AG04449 (cell line): Measurements from ENCODE around the gene GPR21.

ENCODE experiments used
- CTCF ChIA-PET: fragments of 350-600 bp; formaldehyde crosslinking; extraction: SDS; loops from one replicate; lab custom pipeline; 2021; ENCODE audit warnings: antibody characterized with exemption; lab: Yijun Ruan, JAX
- POLR2A ChIA-PET: fragments of 400-600, 350-600 bp; formaldehyde crosslinking; extraction: SDS; loops from one replicate; lab custom pipeline; 2020; ENCODE audit warnings: antibody characterized with exemption, inconsistent platforms; lab: Yijun Ruan, JAX
- DNase-seq: peaks from one replicate; pipeline ENCODE4 v3.0.0-alpha.2; 2010; ENCODE audit warnings: low read depth, low spot score
- H3K4me3 ChIP-seq: 2 replicates; pipeline ENCODE4 v1.5.1; 2011; ENCODE audit warnings: low read depth, mild to moderate bottlenecking, control low read depth, low read length
- CTCF ChIP-seq: IDR thresholded peaks from one replicate; pipeline ENCODE4 v1.5.1; 2011; ENCODE audit warnings: mild to moderate bottlenecking, moderate library complexity, low read length, control low read depth, inconsistent platforms; ENCODE audit not compliant: insufficient read depth; ENCODE audit errors: missing control alignments

The GPR21 gene

GRCh38 chr9:123007269-123007668, 26.2 kb upstream of the GPR21 start:
- no peak for DNase-seq
- no peak for TF ChIP-seq CTCF
- no peak overlapping the region for H3K4me3 ChIP-seq
- POLR2A ChIA-PET, result no interaction called here
- CTCF ChIA-PET, result no interaction called here

- ChIA-PET POLR2A (no interaction called here), CTCF (interaction anchor here (1.3 kb wide), 1 partner anchor 18 kb away, joined by 7 read pairs; no protein-coding TSS in a partner anchor)
- DNase-seq, result no peak
- no peak overlapping the region for H3K4me3 ChIP-seq
- TF ChIP-seq CTCF, result no peak
Observed at GRCh38 chr9:123008909-123009308, 24.6 kb upstream of the GPR21 start.

- DNase-seq, result no peak
- CTCF ChIA-PET, result interaction anchor here (1.4 kb wide), 1 partner anchor 11 kb away, joined by 3 read pairs; no protein-coding TSS in a partner anchor
- no peak overlapping the region for H3K4me3 ChIP-seq
- POLR2A ChIA-PET, result no interaction called here
- no peak for TF ChIP-seq CTCF
Observed at GRCh38 chr9:123011380-123011779, 22.1 kb upstream of the GPR21 start.

GRCh38 chr9:123011878-123012528, 21.5 kb upstream of the GPR21 start:
- POLR2A ChIA-PET, result no interaction called here
- no peak for TF ChIP-seq CTCF
- CTCF ChIA-PET, result interaction anchor here (1.4 kb wide), 1 partner anchor 10 kb away, joined by 3 read pairs; no protein-coding TSS in a partner anchor
- no peak overlapping the region for H3K4me3 ChIP-seq
- DNase-seq, result peak; percentile 9

GRCh38 chr9:123016631-123017030, 16.8 kb upstream of the GPR21 start:
- POLR2A ChIA-PET, result no interaction called here
- CTCF ChIA-PET, result no interaction called here
- no peak for DNase-seq
- no peak for TF ChIP-seq CTCF
- no peak overlapping the region for H3K4me3 ChIP-seq

GRCh38 chr9:123020796-123021195, 12.7 kb upstream of the GPR21 start:
- H3K4me3 ChIP-seq, result no peak overlapping the region
- no peak for DNase-seq
- no peak for TF ChIP-seq CTCF
- ChIA-PET CTCF (no interaction called here), POLR2A (no interaction called here)
